ENCODE results near the gene CITED1.

Gene CITED1

DNA sequence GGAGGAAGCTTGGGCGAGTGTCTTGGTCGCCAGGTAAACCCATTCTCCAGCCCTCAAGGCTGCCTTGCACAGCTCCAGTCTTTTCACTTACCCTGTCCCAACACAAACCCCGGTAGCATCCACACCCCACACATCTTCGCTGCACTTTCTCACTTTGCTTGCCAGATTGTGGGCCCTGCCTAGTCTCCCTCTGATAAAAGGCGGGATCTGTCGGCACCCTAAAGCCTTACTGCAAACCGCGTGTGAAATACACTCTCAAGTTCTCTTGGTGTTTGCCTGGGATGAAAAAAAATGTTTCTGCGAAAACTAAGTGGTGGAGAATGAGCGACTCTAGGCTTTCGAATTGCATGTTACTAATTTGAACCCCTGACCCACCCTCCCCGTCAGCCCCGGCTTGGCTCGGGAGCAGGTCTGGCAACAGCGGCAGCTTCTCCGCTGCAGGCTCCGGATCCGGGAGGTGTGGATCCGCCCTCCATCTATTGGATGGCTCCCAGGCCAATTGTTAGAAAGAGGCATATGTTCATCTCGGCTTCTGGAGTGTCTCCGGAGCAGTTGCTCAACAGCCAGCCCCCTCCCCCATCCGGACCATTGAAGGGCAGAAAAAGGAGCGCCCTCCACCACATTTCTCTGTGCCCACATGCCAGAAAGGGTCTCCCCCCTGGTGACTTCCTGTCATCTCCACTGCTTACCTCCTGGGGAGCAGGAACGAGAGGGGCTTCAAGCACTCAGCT is 3.0 kb upstream of the CITED1 start:
- DNase-seq (ENCODE audit: low read depth in 2 of 2, low spot score in 1 of 2): no peak

DNA sequence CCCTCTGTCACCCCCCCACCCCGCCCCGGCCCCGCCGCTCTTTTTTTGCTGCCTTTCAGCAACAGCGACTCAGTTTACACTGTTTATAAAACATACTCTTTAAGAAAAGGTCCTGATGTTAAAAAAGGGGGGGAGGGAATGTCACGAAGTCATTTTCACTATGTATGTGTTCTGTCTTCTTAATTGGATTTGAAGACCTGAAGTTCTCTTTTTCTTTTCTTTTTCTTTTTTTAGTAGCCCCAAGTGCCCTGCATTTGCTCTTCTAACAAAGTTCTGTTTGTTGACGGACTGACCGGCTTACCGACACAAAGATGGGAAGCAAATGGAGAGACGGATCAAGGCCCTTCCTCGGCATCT is 2.5 kb upstream of the CITED1 start:
- DNase-seq (ENCODE audit: low read depth in 2 of 2, low spot score in 1 of 2): no peak

DNA sequence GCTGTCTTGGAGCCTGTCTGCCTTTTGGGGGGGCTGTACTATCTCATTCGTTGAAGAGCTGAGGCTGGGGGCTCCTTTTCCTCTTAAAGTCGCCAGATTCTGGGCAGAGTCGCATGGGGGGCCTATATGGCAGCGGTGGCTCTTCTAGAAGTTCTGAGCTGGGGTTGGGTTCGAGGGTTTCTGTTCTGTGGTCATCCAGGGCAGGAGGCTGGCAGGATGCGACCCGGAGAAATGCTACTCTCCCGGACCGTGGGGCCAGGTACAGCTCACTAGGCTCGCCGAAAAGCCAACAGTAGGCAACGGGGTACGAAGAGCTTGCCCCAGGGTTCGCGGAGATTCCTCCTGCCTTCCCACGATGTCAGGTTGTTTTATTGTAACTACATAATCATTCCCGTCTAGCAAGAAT is 1.9 kb upstream of the CITED1 start:
- no peak for DNase-seq (ENCODE audit: low read depth in 2 of 2, low spot score in 1 of 2)

DNA sequence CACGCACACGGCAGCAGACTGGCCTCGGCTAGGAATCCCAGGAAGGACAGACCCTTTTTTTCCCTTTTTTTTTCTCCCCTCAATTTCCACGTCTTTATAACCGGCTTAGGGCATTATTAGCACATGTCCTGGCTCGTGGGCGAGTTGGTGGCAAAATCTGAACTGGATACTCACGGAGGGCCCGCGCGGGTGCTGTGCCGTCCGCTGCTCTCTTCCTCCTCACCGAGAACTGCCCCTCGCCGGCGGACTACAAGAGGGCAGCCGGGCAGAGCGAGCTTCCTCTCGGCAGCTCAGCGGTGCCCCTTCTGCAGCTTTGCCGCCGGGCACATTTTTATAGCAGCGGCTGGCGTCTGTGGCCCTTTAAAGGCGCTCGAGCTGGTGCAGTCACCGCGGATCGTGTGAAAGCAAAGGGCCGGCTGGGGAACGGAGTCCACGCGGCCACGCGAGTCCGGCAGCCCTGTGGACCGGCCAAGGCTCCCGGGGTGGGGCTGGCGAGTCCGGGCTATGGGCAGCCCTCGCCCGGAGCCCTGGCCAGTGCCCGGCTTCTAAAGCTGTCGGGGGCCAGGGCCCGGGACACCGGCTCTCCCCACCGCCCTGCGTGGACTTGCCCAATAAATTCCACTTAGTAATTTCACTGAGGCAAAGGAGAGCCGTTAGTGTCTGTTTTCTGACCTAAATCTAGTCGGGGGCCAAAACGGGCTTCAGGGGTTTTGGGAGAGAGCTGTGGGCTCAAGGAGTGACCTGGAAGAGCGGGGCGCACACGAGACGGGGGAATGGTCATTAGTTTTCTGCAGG is 1.3 kb upstream of the CITED1 start:
- no peak for DNase-seq (ENCODE audit: low read depth in 2 of 2, low spot score in 1 of 2)

DNA sequence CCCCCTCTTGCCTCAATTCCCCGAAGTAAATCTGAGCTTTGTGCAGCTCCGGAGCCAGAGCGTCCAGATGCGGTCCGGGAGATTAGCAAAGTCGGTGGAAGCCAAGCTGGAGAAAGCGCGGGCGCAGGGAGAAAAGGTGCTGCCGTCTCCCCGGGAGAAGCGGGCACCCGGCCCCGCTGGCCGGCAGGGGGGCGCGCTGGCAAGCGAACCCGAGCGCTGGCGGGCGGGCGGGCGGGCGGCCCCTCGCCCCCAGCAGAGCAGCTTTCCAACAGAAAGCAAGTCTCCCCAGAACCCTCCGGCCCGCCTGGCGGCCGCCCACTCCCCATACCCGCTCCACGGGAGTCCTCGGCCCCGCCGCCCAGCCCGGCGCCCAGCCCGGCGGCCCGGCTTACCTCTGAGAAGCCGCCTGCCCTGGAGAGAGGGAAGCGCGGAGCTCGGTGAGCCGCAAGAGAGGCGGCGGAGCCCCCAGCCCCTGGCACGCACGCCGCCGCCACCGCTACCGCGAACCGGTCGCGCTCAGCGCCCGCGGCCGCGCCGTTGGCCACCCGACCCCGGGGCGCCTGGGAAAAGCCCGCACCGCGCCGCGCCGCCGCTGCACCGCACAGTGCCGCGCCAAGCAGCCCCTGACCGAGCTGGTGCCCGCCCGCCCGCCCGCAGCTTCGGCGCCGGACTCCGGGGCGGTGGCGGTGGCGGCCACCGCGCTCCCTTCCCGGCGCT is 529 bp upstream of the CITED1 start:
- no peak for DNase-seq (ENCODE audit: low read depth in 2 of 2, low spot score in 1 of 2)

DNA sequence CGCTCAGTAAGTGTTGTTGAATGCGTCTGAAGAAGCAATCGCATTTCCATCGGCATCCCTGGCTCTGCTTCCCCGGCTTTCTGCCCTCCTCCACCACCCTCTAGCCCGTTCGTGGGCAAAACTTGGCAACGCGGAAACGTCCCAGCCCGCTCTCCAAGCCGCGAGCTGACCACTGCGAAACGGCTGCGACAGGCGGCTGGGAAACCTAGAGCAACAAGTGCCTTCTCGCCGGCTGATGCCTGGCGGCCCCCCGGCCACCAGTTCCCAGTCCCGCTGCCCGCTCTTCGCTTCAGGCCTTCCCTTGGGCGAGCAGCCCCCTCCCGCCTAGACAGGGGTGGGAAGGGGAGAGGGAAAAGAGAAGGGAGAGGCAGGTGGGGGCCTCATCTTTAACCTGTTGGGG is 837 bp downstream of the CITED1 start:
- DNase-seq (ENCODE audit: low read depth in 2 of 2, low spot score in 1 of 2): no peak

DNA sequence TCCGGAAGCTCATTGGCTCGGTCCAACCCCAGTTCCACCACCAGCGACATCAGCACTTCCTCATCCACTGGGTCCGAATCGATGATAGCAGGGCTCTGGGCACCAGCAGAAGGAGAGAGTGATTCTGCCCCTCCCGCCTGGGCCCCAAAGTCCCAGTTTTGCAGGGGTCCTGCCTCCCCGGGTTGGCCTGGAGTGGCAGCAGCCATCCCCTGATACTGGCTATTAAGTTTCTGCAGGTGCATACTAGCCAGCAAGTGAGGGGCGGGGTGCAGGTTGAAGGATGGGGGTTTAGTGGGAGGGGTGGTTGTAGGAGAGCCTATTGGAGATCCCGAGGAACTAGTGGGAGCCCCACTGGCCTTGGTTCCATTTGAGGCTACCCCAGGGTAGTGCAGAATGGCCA is 3.9 kb downstream of the CITED1 start:
- DNase-seq (ENCODE audit: low read depth in 2 of 2, low spot score in 1 of 2): no peak

DNA sequence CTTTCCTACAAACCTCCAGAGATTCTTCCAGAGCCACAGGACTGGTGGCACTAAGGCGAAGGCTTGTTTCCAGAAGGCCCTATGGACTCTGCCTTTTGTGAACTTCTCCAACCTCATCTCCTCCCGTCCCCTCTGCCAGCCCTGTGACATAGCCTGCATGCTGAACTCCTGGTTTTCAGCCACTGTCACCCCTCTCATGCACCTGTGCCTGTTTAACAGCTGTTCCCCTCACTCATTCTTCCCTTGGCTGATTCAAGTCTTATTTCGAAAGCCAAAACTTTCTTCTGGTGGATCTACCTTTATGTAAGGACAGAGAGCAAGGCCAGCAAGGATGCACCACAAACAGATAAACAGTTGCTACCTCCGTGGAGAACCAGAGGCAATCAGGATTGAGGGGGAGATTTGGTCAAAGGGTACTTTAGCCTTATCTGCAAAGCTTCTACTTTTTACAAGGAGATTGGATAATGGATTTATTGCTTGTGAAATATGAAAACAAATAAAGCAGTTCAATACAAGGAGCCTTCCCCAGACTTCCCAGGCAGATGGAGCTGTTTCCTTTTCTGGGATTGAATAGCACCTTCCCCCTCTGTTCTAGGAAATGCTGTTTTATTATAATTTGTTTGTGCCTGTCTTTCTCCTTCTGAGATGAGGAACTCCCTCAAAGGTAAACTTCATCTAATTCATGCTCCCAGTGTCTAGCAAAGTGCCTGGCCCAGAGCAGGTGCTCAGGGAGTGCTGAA is 5.7 kb downstream of the CITED1 start:
- no peak for DNase-seq (ENCODE audit: low read depth in 2 of 2, low spot score in 1 of 2)

DNA sequence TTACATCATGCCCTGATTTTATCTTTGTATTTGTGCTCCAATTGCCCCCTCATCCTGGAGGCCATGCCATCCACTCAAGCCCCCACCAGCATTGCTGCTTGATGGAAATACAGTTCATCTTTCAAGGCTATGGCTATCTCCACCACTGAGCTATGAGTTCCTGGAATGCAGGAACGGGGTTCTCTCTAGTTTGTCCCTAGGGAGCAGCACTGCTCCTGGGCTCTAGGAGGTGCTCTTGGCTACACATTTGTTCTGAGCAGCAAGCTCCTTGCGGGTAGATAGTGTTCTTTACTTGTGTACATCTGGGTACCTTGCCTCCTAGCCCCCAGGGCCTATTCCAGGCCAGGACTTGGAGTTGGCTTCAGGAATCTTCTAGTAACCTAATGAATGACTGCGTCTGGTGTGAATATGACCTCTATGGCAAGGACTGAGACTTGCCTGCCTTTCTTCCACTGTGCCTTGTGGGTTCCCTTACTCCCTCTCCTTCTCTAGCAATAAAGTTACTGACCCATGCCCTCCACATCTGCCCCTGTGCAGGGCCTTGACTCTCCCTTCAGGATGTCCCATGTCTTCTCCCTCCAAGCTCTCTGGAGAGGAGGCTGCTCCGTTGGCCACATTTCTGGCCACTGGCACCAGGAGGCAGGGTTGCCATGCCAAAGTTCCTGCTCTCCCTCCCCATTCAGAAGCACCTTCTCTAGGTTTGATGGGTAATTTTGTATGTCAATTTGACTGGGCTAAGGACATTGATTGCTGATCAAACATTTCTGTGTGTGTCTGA is 7.6 kb downstream of the CITED1 start:
- no peak for DNase-seq (ENCODE audit: low read depth in 2 of 2, low spot score in 1 of 2)

DNA sequence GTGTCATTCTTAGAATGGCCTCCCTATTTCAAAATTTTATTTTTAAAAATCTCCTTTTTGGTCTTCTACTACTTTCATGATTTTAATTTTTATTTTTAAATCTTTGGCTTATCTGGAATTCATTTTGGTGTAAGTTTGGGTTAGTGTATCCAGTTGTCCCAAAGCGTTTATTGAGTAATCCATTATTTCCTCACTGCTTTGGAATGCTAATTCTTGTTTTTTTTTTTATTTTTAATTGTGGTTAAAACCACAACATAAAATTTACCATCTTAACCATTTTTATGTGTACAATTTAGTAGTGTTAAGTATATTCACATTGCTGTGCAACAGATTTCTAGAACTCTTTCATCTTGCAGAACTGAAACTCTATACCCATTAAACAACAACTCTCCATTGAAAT is 8.7 kb downstream of the CITED1 start:
- no peak for DNase-seq (ENCODE audit: low read depth in 2 of 2, low spot score in 1 of 2)

DNA sequence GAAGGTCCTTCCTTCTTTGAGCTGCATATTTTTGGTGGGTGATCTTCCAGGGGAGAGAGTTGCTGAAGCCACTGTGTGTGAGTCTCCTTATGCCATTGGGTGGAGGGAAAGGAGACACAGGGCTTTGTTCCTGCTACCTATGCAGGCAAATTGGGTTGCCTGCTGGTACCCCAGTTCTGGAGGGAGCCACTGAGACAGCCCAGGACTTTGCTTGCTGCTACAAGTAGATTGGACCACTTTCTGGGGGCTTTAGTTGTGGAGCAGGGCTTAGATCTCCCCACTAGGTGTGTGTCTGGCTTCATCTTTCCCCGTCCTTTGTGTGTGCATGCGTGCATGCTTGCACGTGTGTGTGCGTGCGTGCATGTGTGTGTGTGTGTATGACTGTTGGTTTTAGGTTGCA is 10.0 kb downstream of the CITED1 start:
- no peak for DNase-seq (ENCODE audit: low read depth in 2 of 2, low spot score in 1 of 2)

DNA sequence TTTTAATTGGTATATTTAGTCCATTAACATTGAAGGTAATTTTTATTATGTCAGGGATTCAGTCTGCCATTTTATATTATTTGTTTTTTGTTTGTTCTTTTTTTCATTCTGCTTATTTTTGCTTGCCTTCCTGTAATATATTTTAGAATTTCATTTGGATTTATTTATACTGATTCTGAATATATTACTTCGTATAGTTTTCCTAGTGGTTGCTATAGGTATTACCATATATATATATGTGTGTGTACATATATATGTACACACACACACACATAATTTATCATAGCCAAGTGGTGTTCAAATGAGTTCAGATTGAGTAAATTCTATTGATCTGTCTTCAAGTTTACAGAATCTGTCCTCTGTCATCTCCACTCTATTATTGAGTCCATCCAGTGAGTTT is 11.2 kb downstream of the CITED1 start:
- no peak for DNase-seq (ENCODE audit: low read depth in 2 of 2, low spot score in 1 of 2)

DNA sequence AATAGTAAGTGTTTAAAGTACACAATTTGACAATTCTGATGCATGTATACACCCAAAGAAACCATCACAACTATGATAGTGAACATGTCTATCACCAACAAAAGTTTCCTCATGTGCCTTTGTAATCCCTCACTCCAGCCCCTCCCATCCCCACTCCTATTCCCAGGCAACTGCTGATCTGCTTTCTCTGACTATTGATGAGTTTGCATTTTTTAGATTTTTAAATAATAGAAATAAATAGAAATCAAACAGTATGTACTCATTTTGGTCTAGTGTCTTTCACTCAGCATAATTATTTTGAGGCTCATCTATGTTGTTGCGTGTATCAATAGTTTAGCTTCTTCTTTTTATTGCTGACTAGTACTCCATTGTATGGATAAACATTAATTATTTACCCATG is 23.4 kb downstream of the CITED1 start:
- DNase-seq (ENCODE audit: low read depth in 2 of 2, low spot score in 1 of 2): no peak

DNA sequence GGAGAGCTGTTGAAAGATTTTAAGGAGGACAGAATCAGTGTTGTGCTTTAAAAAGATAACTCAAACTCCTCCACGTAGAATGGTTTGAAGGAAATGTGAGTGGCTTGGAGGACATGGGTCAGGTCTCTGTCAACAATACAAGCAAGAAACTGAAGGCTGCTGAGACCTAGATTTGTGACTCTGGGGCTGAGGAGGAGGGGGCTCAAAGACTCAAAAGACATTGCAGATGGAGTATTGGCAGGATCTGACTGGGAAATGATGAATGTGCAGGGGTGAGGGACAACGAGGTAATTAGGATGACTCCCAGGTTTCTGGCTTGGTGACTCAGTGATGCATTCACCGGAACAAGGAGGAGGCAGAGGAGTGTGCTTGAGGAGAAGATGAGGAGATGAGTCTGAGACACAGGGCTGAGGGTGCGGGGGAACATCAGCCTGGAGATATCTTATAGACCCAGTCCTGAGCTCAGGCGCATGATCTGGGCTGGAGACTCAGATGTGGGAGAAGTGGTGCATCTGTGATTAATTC is 25.3 kb downstream of the CITED1 start:
- DNase-seq (ENCODE audit: low read depth in 2 of 2, low spot score in 1 of 2): no peak

DNA sequence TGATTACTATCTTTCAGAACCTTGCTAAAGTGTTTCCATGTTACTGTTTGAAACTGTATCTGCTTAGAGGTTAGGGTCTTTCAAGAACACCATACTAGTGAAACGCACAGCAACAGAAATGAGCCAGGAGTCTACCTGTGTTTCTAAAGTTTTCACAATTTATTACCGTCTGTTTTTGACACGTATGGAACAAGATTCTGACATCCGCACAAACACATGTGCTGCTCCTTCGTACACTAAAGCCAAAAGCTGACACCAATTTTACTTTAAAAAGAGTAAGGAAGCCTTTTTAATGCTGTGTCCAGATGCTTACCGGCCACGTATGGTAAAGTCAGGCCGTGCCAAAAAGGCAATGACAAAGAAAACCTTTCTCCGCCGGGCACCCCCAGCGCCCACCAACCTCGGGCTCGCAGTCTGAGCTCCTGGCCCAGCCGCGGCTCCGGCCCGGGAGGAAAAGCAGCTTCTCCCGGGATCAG is 29.2 kb downstream of the CITED1 start:
- DNase-seq (ENCODE audit: low read depth in 2 of 2, low spot score in 1 of 2): no peak

DNA sequence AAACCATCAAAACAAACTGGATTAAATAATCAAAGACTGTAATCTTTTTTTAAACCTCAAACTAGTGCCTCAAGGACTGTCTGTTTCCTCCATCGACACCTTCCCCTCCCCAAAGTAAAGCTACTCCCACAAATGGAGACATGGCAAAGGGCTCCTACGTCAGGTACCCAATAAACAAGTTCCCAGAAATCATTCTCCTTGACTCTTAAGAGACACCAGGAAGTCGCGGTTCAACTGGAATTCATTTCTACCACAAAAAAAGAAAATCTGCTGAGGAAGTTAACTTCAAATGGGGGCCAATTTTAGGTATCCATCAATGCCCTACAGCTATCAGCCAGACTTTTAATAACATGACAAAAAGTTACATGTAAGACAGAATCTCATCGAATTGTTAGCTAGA is 31.2 kb downstream of the CITED1 start:
- no peak for DNase-seq (ENCODE audit: low read depth in 2 of 2, low spot score in 1 of 2)

DNA sequence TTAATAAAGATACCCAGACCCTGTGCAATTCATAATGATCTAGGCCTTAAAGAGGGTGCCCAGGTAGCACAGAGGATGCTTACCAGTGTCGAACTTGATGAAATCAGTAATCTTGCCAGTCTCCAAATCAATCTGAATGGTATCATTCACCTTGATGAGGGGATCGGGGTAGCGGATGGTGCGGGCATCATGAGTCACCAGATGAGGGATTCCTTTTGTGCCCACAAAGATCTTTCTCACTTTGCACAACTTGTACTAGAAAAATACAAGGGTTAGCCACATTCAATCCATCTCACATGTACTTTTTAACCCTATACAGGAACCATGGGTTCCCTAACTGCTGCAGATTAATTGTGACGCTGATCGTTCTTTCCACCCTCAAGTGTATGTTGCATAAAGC is 32.0 kb downstream of the CITED1 start:
- DNase-seq (ENCODE audit: low read depth in 2 of 2, low spot score in 1 of 2): no peak

DNA sequence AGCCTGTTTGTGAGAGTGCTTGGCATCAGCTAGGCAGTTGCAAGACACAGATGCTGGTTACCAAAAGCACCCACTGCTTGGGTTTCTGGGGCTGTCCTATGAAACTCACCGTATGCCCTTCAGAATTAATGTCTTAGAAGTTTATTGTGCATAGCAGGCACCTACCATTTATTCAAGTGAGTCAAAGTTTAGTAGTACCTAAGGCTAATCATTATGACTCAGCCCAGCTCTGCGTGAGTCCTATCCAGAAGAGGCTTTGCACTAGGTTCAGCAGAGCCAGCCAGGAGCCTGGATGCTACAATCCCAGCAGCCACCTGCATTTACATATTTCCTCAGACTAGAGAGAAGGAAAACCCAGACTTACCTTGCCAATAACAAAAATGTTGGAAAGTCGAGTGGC is 32.8 kb downstream of the CITED1 start:
- no peak for DNase-seq (ENCODE audit: low read depth in 2 of 2, low spot score in 1 of 2)

DNA sequence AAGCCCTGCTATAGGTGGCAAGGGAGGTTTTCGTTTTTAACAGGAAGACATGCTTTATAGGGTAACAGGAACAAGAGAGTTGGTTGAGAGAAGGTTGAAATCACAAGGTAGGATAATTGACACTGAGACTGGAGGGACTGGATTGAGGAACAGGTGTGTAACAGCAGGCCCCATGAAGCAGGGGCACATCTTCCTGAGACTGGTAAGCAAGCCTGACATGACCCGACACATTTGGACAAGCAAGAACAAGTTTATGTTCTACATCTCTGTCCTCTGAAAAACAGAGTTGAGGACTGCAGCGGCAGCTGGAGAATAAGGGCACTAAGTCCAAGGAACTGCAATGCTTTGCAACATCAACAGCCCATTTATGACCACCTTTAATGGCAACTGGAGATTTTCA is 33.9 kb downstream of the CITED1 start:
- DNase-seq (ENCODE audit: low read depth in 2 of 2, low spot score in 1 of 2): no peak

DNA sequence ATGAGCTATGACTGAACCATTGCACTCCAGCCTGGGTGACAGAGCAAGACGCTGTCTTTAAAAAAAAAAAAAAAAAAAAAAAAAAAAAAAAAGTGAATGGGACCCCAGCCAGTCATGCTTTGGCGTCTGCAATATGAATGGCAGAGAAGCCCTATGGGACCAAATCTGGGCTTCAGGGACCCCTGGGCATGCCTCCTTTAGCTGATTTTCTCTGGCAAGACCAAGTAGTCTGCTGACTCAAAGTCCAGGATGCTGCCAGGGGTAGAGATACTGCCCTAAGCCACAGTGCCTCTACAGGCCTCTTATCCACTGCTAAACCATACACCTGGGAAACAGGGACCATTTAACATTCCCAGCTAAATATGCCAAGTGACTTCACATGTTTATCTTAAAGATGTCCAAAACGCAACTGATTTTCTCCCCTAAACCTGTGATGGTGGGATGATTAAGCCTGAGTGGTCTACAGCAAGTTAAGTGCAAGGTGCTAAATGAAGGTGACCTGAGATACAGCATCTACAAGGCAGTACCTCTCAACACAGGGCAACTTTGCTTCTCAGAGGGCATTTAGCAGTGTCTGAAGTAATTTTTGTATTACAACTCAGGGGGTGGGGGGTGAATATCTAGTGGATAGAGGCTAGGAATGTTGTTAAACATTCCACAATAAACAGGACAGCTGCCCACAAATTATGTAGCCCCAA is 34.5 kb downstream of the CITED1 start:
- no peak for DNase-seq (ENCODE audit: low read depth in 2 of 2, low spot score in 1 of 2)
